PC-3 (cell line): ENCODE measurements around the gene OR14A2. TPM values are rescaled to one million over a fixed set of nuclear protein-coding genes. Genes with fewer than 3 reads are reported as not detected.
A peak's percentile ranks its signal among the peaks of the same experiment; 100 is the strongest.

Source experiments
- ATAC-seq: fragments of 200-7000 bp; cut with Tn5 transposase; 2 replicates; pipeline ENCODE4 v1.9.1; 2020; ENCODE audit warnings: mild to moderate bottlenecking, moderate library complexity
- BruUV-seq: library from RNA; stranded (reverse); fragments of 400-500 nt; replicated peaks from 2 replicates; lab custom pipeline; 2021; lab: Mats Ljungman, UMichigan
- CTCF ChIA-PET: fragments of 300-600 bp; sonication (Branson Sonifier 250); formaldehyde crosslinking; loops from one replicate; lab custom pipeline; 2022; ENCODE audit warnings: antibody characterized with exemption; lab: Charles Lee
- POLR2A ChIA-PET: fragments of 300-600 bp; sonication (Branson Sonifier 250); formaldehyde crosslinking; loops from one replicate; lab custom pipeline; 2022; ENCODE audit warnings: antibody characterized with exemption; ENCODE audit not compliant: unreplicated experiment; lab: Charles Lee
- DNase-seq: peaks from one replicate; pipeline ENCODE4 v3.0.0-alpha.2; 2015
- H2AFZ ChIP-seq: fragments of 300-600 bp; sonication (generic); 2 replicates; pipeline ENCODE4 v1.6.0; 2016; ENCODE audit warnings: antibody characterized with exemption, low read length
- H3F3A ChIP-seq: fragments of 300-600 bp; sonication (generic); one replicate; pipeline ENCODE4 v1.6.0; 2017; ENCODE audit warnings: antibody characterized with exemption, low read length, control low read depth, mild to moderate bottlenecking; ENCODE audit not compliant: unreplicated experiment
- H3K27ac ChIP-seq: fragments of 300-600 bp; sonication (generic); 2 replicates; pipeline ENCODE4 v1.5.1; 2016; ENCODE audit warnings: mild to moderate bottlenecking, low read length
- H3K27me3 ChIP-seq: fragments of 300-600 bp; sonication (generic); 2 replicates; pipeline ENCODE4 v1.6.1; 2016; ENCODE audit warnings: low read length, mixed read lengths
- H3K36me3 ChIP-seq: fragments of 300-600 bp; sonication (generic); 2 replicates; pipeline ENCODE4 v1.6.1; 2016; ENCODE audit warnings: low read depth, mixed run types, low read length, mixed read lengths
- H3K4me1 ChIP-seq: fragments of 300-600 bp; sonication (generic); 2 replicates; pipeline ENCODE4 v1.5.1; 2016; ENCODE audit warnings: low read length; ENCODE audit not compliant: insufficient read depth
- H3K4me2 ChIP-seq: fragments of 300-600 bp; sonication (generic); 2 replicates; pipeline ENCODE4 v1.6.0; 2016; ENCODE audit warnings: low read length
- H3K4me3 ChIP-seq: fragments of 300-600 bp; sonication (generic); 2 replicates; pipeline ENCODE4 v1.5.1; 2016; ENCODE audit warnings: mild to moderate bottlenecking, low read length, mixed read lengths
- H3K79me2 ChIP-seq: fragments of 300-600 bp; sonication (generic); 2 replicates; pipeline ENCODE4 v1.6.1; 2017; ENCODE audit warnings: low read length, mixed read lengths
- H3K9ac ChIP-seq: fragments of 300-600 bp; sonication (generic); 2 replicates; pipeline ENCODE4 v1.6.0; 2016; ENCODE audit warnings: mild to moderate bottlenecking, low read length
- H3K9me2 ChIP-seq: fragments of 300-600 bp; sonication (generic); replicated peaks from 2 replicates; pipeline ENCODE4 v1.6.1; 2016; ENCODE audit warnings: mixed run types, low read length, mixed read lengths
- H3K9me3 ChIP-seq: fragments of 300-600 bp; sonication (generic); 2 replicates; pipeline ENCODE4 v1.6.1; 2016; ENCODE audit warnings: low read length, mixed read lengths
- H4K20me1 ChIP-seq: fragments of 300-600 bp; sonication (generic); 2 replicates; pipeline ENCODE4 v1.6.1; 2016; ENCODE audit warnings: low read length, mixed read lengths
- EZH2 ChIP-seq: fragments of 300-600 bp; sonication (generic); IDR thresholded peaks from one replicate; pipeline ENCODE4 v1.6.1; 2017; ENCODE audit warnings: antibody characterized with exemption, mild to moderate bottlenecking, low read length; ENCODE audit not compliant: unreplicated experiment
- EZH2phosphoT487 ChIP-seq: fragments of 300-600 bp; sonication (generic); IDR thresholded peaks from 2 replicates; pipeline ENCODE4 v1.6.1; 2018; ENCODE audit warnings: mild to moderate bottlenecking, antibody characterized with exemption, low read length, borderline replicate concordance
- intact Hi-C: fragments of 100-400 bp; cut with micrococcal nuclease; formaldehyde crosslinking; loops from 2 replicates; pipeline ENCODE4 v1.9.0; 2023
- total RNA-seq: library from RNA; depleted of rRNA; stranded (reverse); fragments of >200 nt; gene quantifications from 2 replicates; pipeline ENCODE4 v1.2.3, GENCODE V29; 2014
- TF ChIP-seq, protein P1 (sequence below): fragments of 300-600 bp; sonication (generic); conservative IDR thresholded peaks from 2 replicates; pipeline ENCODE4 v1.5.1; 2017; ENCODE audit warnings: antibody characterized with exemption, low read depth, mild to moderate bottlenecking, low read length

The OR14A2 gene
- total RNA-seq, 1 experiment from 2014 or later: not detected

DNA sequence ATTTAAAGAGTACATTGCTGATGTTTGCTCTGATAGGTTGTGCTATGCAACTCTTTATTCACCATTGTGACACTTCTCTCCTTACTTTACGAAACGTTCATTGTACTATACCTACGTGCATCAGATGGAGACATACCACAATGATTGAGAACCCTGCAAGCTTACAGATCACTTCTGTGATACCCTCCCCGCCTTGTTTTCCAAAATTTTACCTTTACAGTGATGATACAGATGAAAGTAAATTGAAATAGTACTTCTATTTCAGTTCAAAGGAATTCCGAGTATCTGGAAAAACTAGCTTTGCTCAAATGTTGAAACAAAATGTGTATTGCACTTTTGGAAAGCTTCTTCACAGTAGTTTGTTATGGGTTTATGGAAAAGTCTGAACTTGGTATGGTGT is 6.2 kb downstream of the OR14A2 start:
- Histone ChIP-seq H3K4me2 (peak overlapping the region; percentile 42), H3K36me3 (no peaks in the 10 kb centered on the region), H3K79me2 (no peaks in the 10 kb centered on the region), H3F3A (peaks cover 7% of the 10 kb centered on the region), H3K9ac (no peak overlapping the region), H3K27ac (peak overlapping the region; percentile 28), H3K4me1 (peaks cover 33% of the 10 kb centered on the region), H3K4me3 (no peak overlapping the region), H2AFZ (no peak overlapping the region), H3K9me2 (no peaks in the 10 kb centered on the region), H3K27me3 (no peaks in the 10 kb centered on the region), H4K20me1 (no peaks in the 10 kb centered on the region), H3K9me3 (no peaks in the 10 kb centered on the region)
- TF ChIP-seq EZH2 (no peak), EZH2phosphoT487 (no peak)
- ATAC-seq (peak; percentile 30; the same call in 1 of the 2 replicates), DNase-seq (peak; percentile 43)
- no TSS peak for BruUV-seq
- POLR2A ChIA-PET: interaction anchor here (0.6 kb wide), 1 partner anchor 100 kb away, joined by 3 read pairs; no protein-coding TSS in a partner anchor
- CTCF ChIA-PET: interaction anchor here (0.6 kb wide), 1 partner anchor 311 kb away, joined by 3 read pairs; no protein-coding TSS in a partner anchor
- intact Hi-C loops: no loop called here

DNA sequence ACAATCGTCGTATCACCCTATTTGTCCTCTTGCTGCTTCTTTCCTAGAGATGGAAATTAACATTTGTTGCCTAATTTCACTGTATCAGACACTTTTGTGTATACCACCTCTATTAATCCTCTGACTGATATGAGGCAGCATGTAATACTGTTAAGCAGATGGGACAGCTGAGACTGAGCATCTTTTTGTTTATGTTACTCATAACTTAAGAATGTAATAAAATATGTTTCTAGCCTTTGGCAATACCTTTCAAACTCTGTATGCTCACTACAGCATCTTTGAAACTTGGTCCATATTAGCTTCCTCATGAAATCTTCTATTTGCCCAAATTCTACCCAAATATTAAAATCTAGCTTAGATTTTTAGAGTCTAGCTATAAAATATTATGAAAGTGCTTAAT is 7.2 kb downstream of the OR14A2 start:
- Histone ChIP-seq H3K9me3 (no peaks in the 10 kb centered on the region), H3K27ac (no peak overlapping the region), H3F3A (peaks cover 7% of the 10 kb centered on the region), H3K79me2 (no peaks in the 10 kb centered on the region), H3K4me2 (no peak overlapping the region), H3K36me3 (no peaks in the 10 kb centered on the region), H2AFZ (no peak overlapping the region), H3K4me1 (peaks cover 23% of the 10 kb centered on the region), H3K27me3 (no peaks in the 10 kb centered on the region), H3K9ac (no peak overlapping the region), H4K20me1 (no peaks in the 10 kb centered on the region), H3K4me3 (no peak overlapping the region), H3K9me2 (no peaks in the 10 kb centered on the region)
- DNase-seq: peak; percentile 83
- CTCF ChIA-PET: no interaction called here
- intact Hi-C loops: no loop called here
- TF ChIP-seq EZH2: no peak
- TF ChIP-seq, protein P1, sequence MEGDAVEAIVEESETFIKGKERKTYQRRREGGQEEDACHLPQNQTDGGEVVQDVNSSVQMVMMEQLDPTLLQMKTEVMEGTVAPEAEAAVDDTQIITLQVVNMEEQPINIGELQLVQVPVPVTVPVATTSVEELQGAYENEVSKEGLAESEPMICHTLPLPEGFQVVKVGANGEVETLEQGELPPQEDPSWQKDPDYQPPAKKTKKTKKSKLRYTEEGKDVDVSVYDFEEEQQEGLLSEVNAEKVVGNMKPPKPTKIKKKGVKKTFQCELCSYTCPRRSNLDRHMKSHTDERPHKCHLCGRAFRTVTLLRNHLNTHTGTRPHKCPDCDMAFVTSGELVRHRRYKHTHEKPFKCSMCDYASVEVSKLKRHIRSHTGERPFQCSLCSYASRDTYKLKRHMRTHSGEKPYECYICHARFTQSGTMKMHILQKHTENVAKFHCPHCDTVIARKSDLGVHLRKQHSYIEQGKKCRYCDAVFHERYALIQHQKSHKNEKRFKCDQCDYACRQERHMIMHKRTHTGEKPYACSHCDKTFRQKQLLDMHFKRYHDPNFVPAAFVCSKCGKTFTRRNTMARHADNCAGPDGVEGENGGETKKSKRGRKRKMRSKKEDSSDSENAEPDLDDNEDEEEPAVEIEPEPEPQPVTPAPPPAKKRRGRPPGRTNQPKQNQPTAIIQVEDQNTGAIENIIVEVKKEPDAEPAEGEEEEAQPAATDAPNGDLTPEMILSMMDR: no peak
- TF ChIP-seq EZH2phosphoT487: no peak
- ATAC-seq: peak; percentile 79
- POLR2A ChIA-PET: no interaction called here
- no TSS peak for BruUV-seq

GRCh38 chr1:247738315-247738714 is 9.6 kb downstream of the OR14A2 start, which contains the start of gene OR14K1:
OR14K1 (plus strand) TSS chr1:247738615; CDS start chr1:247738615, 0 bp downstream.
- no peak for DNase-seq
- H3F3A ChIP-seq: peaks cover 7% of the 10 kb centered on the region
- no peak for ATAC-seq
- POLR2A ChIA-PET: no interaction called here
- H3K4me3 ChIP-seq: no peak within 1 kb of the TSS
- no peak within 1 kb of the TSS for H2AFZ ChIP-seq
- no peaks in the 10 kb centered on the region for H3K79me2 ChIP-seq
- no peaks in the 10 kb centered on the region for H3K9me2 ChIP-seq
- no TSS peak for BruUV-seq
- intact Hi-C loops: no loop called here
- no peaks in the 10 kb centered on the region for H3K9me3 ChIP-seq
- no peaks in the 10 kb centered on the region for H3K27me3 ChIP-seq
- H3K4me1 ChIP-seq: peaks cover 23% of the 10 kb centered on the region
- no peaks in the 10 kb centered on the region for H3K36me3 ChIP-seq
- CTCF ChIA-PET: no interaction called here
- TF ChIP-seq, protein P1: no peak
- TF ChIP-seq EZH2 (no peak), EZH2phosphoT487 (no peak)
- H3K9ac ChIP-seq: no peak within 1 kb of the TSS
- H3K27ac ChIP-seq: no peak within 1 kb of the TSS
- no peaks in the 10 kb centered on the region for H4K20me1 ChIP-seq
- H3K4me2 ChIP-seq: no peak within 1 kb of the TSS
